Psoas muscle (tissue), 8 donors: ENCODE data around the gene SELENOI. TPM values are rescaled to one million over a fixed set of nuclear protein-coding genes. Genes with fewer than 3 reads are reported as not detected.
"Not testable (repeated sequence)": the region's sequence is repeated elsewhere in the genome, so short reads cannot be mapped to it uniquely, and the experiment has no call there.

Source experiments
- ATAC-seq, 4 donors: fragments of 200-7000 bp; cut with Tn5 transposase; one replicate each; pipeline ENCODE4 v1.9.1; 2020; ENCODE audit warnings: moderate library complexity in 3 of 4, mild to moderate bottlenecking in 2 of 4
- DNase-seq, 2 donors: peaks; one replicate each; pipeline ENCODE4 v3.0.0-alpha.2; 2020
- H3K27ac ChIP-seq: fragments of 200-600 bp; one replicate; pipeline ENCODE4 v1.8.0; 2022
- H3K27me3 ChIP-seq, 3 donors: fragments of 200-600 bp in 1 of 3; one replicate each; pipeline versions ENCODE4 v1.6.1 to v1.8.0; 2013 to 2022; ENCODE audit warnings: low read length in 2 of 3, mild to moderate bottlenecking in 2 of 3, moderate library complexity in 1 of 3; ENCODE audit not compliant: insufficient read depth in 3 of 3
- H3K36me3 ChIP-seq, 2 donors: fragments of 200-600 bp in 1 of 2; one replicate each; pipeline versions ENCODE4 v1.6.1 to v1.8.0; 2013 to 2022; ENCODE audit warnings: low read depth in 1 of 2, mild to moderate bottlenecking in 1 of 2, moderate library complexity in 1 of 2; ENCODE audit not compliant: insufficient read depth in 1 of 2
- H3K4me1 ChIP-seq: fragments of 200-600 bp; one replicate; pipeline ENCODE4 v1.8.0; 2022
- H3K4me3 ChIP-seq: fragments of 200-600 bp; one replicate; pipeline ENCODE4 v1.8.0; 2022; ENCODE audit warnings: mild to moderate bottlenecking
- H3K9me3 ChIP-seq: fragments of 200-600 bp; one replicate; pipeline ENCODE4 v1.8.0; 2022
- CTCF ChIP-seq: fragments of 200-600 bp; IDR thresholded peaks from one replicate; pipeline ENCODE4 v1.8.0; 2022; ENCODE audit warnings: antibody characterized with exemption
- WGBS, 3 donors: extraction: QIAGEN DNeasy Blood & Tissue Kit; methylation state at CpG; one replicate each; pipeline versions ENCODE4 v1.1.6 to v1.1.7; 2013; 5-methylcytosine and 5-hydroxymethylcytosine counted together
- intact Hi-C, 2 donors: fragments of 100-400 bp; cut with DNase I; formaldehyde crosslinking; loops; one replicate each; pipeline versions ENCODE4 v1.11.0 to v1.14.2; 2022
- polyA plus RNA-seq, 3 donors: library from polyadenylated mRNA; stranded (reverse); fragments of 200-250 nt; gene quantifications; one replicate each; pipeline ENCODE4 v1.2.3, GENCODE V29; 2013
- total RNA-seq, 4 donors: library from RNA; stranded (reverse); fragmentation: NEBNext Ultra II Directional in 2 of 4; extraction: Animal tissue kit (Norgen Biotek cat#: 25700) in 2 of 4; gene quantifications; one replicate each; pipeline versions ENCODE4 v1.2.1 to v1.2.4, GENCODE V29; 2021 to 2023
- donor health status: healthy with polysubstance abuse.
- donor health status: DM: no; HTN: no; CAD: no; lungs with moderate emphysema.
- donor health status: Bipolar disorder and iron deficiency.
- donor health status: healthy.
- donor health status: DM: yes; HTN: yes; CAD: no.
- donor health status: DM: no; HTN: no; CAD: no.
- donor health status: DM: no; HTN: no; CAD: no.
- donor health status: DM: yes; HTN: yes; CAD: no.

SELENOI gene
- total and polyA plus RNA-seq, 7 donors, result 3.7 to 40.5 (median 15.7) TPM

DNA sequence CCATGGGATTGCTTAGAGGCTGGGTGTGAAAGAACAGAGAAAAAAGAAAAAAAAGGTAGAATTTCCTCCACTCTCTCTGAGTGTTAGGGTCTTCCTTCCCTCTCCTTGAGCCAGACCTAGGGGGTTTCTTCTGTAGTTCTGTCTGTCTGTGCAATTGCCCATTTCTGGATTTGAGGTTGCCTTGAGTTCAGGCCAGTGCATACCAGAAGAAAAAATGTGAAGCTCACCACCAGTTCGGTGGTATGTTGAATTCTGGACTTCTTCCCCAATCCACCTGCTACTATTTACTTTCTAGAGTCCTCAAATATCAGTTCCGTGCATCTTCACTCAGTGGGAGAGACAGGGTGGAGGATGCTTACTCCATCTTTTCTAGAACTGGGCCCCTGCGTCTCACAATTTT lies 15.3 kb upstream of the SELENOI start:
- intact Hi-C loops, result loop anchor here in 1 of 2 donors (5.0 kb wide), 1 partner anchor 93 kb away; no protein-coding TSS in a partner anchor

DNA sequence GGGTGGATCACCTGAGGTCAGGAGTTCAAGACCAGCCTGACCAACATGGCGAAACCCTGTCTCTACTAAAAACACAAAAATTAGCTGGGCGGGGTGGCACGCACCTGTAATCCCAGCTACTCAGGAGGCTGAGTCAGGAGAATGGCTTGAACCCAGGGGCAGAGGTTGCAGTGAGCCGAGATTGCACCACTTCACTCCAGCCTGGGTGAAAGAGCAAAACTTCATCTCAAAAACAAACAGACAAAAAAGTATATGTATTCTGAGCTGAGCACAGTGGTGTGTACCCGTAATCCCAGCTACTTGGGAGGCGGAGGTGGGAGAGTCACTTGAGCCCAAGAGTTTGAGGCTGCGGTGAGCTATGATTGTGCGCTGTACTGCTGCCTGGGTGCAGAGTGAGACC lies 14.6 kb upstream of the SELENOI start:
- 90 to 93% (median 90%) methylated on average over 8 of the region's 8 CpGs for WGBS, 3 donors
- H3K27me3 ChIP-seq, ATAC-seq, H3K4me1 ChIP-seq, DNase-seq, H3K9me3 ChIP-seq, H3K4me3 ChIP-seq, H3K27ac ChIP-seq, H3K36me3 ChIP-seq: not testable (repeated sequence)
- intact Hi-C loops, result loop anchor here in 1 of 2 donors (5.0 kb wide), 1 partner anchor 94 kb away; no protein-coding TSS in a partner anchor

More for the DNA sequence above, 15.3 kb upstream of the SELENOI start:
- Histone ChIP-seq H3K4me1 (peaks cover 3% of the 10 kb centered on the region), H3K27ac (no peak overlapping the region), H3K4me3 (no peak overlapping the region), H3K9me3 (no peaks in the 10 kb centered on the region), H3K27me3 (no peaks in the 10 kb centered on the region), H3K36me3 (no peaks in the 10 kb centered on the region)
- 72 to 78% (median 76%) methylated on average over 3 of the region's 3 CpGs for WGBS, 3 donors
- no peak for TF ChIP-seq CTCF
- DNase-seq, result no peak
- peak in 3 of 4 donors; percentile 6 to 12 (median 7) for ATAC-seq

DNA sequence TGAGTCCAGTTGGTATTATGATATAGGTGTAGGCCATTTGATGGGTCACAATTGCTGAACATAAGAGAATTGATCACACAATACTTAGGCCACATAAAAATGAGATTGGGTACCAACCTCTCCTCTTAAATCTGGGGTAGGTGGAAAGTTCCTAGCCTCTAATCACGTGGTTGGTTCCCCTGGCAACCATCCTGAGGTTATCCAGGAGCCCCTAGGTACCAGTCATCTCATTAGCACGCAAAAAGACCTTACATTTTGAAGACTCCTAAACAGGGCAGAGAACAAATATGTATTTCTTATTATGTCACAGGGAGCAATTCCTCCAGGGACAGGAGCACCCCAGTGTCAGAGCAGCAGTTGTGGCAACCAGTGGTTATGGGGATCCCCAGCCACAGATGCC lies 12.7 kb upstream of the SELENOI start:
- no peak for DNase-seq
- no peaks in the 10 kb centered on the region for H3K27me3 ChIP-seq
- TF ChIP-seq CTCF, result no peak
- intact Hi-C loops, result loop anchor here in 1 of 2 donors (5.0 kb wide), 1 partner anchor 96 kb away; no protein-coding TSS in a partner anchor
- H3K4me3 ChIP-seq, result no peak overlapping the region
- H3K36me3 ChIP-seq, result no peaks in the 10 kb centered on the region
- peaks cover 3% of the 10 kb centered on the region for H3K4me1 ChIP-seq
- ATAC-seq, result no peak
- 38 to 67% (median 51%) methylated on average over 2 of the region's 2 CpGs for WGBS, 3 donors
- no peaks in the 10 kb centered on the region for H3K9me3 ChIP-seq
- no peak overlapping the region for H3K27ac ChIP-seq

GRCh38 chr2:26335231-26335630 lies 10.7 kb upstream of the SELENOI start:
- H3K36me3 ChIP-seq, result no peaks in the 10 kb centered on the region
- no peaks in the 10 kb centered on the region for H3K9me3 ChIP-seq
- no peak for TF ChIP-seq CTCF
- 33 to 60% (median 54%) methylated on average over 3 of the region's 3 CpGs for WGBS, 3 donors
- no peak overlapping the region for H3K4me3 ChIP-seq
- no peak for ATAC-seq
- no peaks in the 10 kb centered on the region for H3K4me1 ChIP-seq
- intact Hi-C loops, result no loop called here
- H3K27me3 ChIP-seq, result no peaks in the 10 kb centered on the region
- H3K27ac ChIP-seq, result no peak overlapping the region
- DNase-seq, result no peak

DNA sequence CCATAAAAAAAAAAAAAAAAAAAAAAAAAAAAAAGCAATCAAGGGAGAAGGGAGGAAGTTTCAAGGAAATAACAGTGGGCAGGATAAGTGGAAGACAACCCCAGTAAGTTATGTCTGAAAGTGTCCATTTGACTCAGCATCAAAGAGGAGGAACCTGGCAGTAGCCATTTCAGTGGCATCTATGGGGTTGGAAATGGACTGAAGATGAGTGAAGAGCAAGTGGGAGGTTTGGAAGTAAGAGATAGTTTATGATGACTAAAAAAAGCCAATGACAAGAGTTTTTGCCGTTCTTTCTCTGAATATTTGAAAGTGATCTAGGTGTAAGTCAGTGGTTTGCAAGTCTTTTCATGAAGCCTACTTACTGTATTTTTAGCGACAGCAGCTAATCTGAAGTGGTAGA lies 9.2 kb upstream of the SELENOI start:
- Histone ChIP-seq H3K9me3 (no peaks in the 10 kb centered on the region), H3K36me3 (no peaks in the 10 kb centered on the region), H3K4me1 (no peaks in the 10 kb centered on the region), H3K4me3 (no peak overlapping the region), H3K27ac (no peak overlapping the region), H3K27me3 (no peaks in the 10 kb centered on the region)
- DNase-seq, result no peak
- ATAC-seq, result no peak
- WGBS, 3 donors, result 92 to 96% (median 93%) methylated on average over 2 of the region's 2 CpGs
- intact Hi-C loops, result no loop called here
- TF ChIP-seq CTCF, result no peak
